HCT116 (cell line): ENCODE results near the gene GRM1. TPM values are rescaled to one million over a fixed set of nuclear protein-coding genes. Genes with fewer than 3 reads are reported as not detected.

ENCODE experiments used
- ATAC-seq: fragments of 200-7000 bp; cut with Tn5 transposase; 2 replicates; pipeline ENCODE4 v1.9.1; 2020; ENCODE audit warnings: mild to moderate bottlenecking, moderate library complexity
- BruUV-seq: library from RNA; stranded (reverse); fragments of 400-500 nt; replicated peaks from 2 replicates; lab custom pipeline; 2021; lab: Mats Ljungman, UMichigan
- CTCF ChIA-PET: fragments of 300-600 bp; sonication (Branson Sonifier 250); formaldehyde crosslinking; loops from one replicate; lab custom pipeline; 2021; ENCODE audit warnings: antibody characterized with exemption; lab: Charles Lee
- POLR2A ChIA-PET: fragments of 300-600, 350-600 bp; sonication (Branson Sonifier 250); formaldehyde crosslinking; loops from one replicate; lab custom pipeline; 2021; ENCODE audit warnings: antibody characterized with exemption; lab: Charles Lee
- RAD21 ChIA-PET, 2 experiments: fragments of 300-600 bp; sonication (Branson Sonifier 250); formaldehyde crosslinking; loops; one replicate each; lab custom pipeline; 2023; ENCODE audit warnings: low total read pairs in 2 of 2; ENCODE audit not compliant: uncharacterized antibody in 2 of 2, unreplicated experiment in 2 of 2, low non-redundant PET in 1 of 2; lab: Charles Lee
- DNase-seq: peaks from one replicate; pipeline ENCODE4 v3.0.0-alpha.2; 2010; ENCODE audit warnings: low read depth, low spot score
- H2AFZ ChIP-seq: fragments of 200-600 bp; shearing (Covaris generic), sonication (generic); 2 replicates; pipeline ENCODE4 v1.6.1; 2017; ENCODE audit warnings: low read depth, mixed run types, mixed read lengths, antibody characterized with exemption, low read length; ENCODE audit not compliant: poor library complexity, severe bottlenecking
- H3K27ac ChIP-seq: 2 replicates; pipeline ENCODE4 v1.5.1; 2012; ENCODE audit warnings: low read depth, low read length
- H3K27me3 ChIP-seq: fragments of 200-600 bp; sonication (generic); 2 replicates; pipeline ENCODE4 v1.6.1; 2016; ENCODE audit warnings: mixed run types, low read length, mixed read lengths; ENCODE audit not compliant: insufficient read depth
- H3K36me3 ChIP-seq, 2 experiments: fragments of 200-500 bp in 1 of 2; fragments of 200-600 bp in 1 of 2; sonication (Bioruptor generic) in 1 of 2; sonication (generic) in 1 of 2; 2 replicates each; pipeline versions ENCODE4 v1.5.1 to v1.6.1; 2014 to 2016; ENCODE audit warnings: low read length in 2 of 2, inconsistent platforms in 1 of 2, mixed read lengths in 1 of 2, mixed run types in 1 of 2; ENCODE audit not compliant: insufficient read depth in 2 of 2, control insufficient read depth in 1 of 2
- H3K4me1 ChIP-seq, 2 experiments: fragments of 200-600 bp in 1 of 2; sonication (generic) in 1 of 2; 2 replicates each; pipeline versions ENCODE4 v1.5.1 to v1.6.1; 2012 to 2017; ENCODE audit warnings: low read length in 2 of 2, inconsistent platforms in 1 of 2, mild to moderate bottlenecking in 1 of 2, mixed read lengths in 1 of 2, mixed run types in 1 of 2, moderate library complexity in 1 of 2; ENCODE audit not compliant: insufficient read depth in 2 of 2, control insufficient read depth in 1 of 2
- H3K4me2 ChIP-seq: fragments of 200-600 bp; sonication (generic); 2 replicates; pipeline ENCODE4 v1.6.1; 2017; ENCODE audit warnings: mixed run types, low read length, mixed read lengths
- H3K4me3 ChIP-seq, 2 experiments: fragments of 200-600 bp in 1 of 2; sonication (generic) in 1 of 2; replicated peaks in 1 of 2; 2 replicates each; pipeline ENCODE4 v1.5.1; 2011 to 2016; ENCODE audit warnings: low read length in 2 of 2, control low read depth in 1 of 2, low read depth in 1 of 2, mild to moderate bottlenecking in 1 of 2, mixed read lengths in 1 of 2, mixed run types in 1 of 2
- H3K79me2 ChIP-seq: fragments of 200-600 bp; sonication (generic); 2 replicates; pipeline ENCODE4 v1.6.1; 2017; ENCODE audit warnings: mild to moderate bottlenecking, mixed run types, low read length, moderate library complexity, mixed read lengths; ENCODE audit not compliant: insufficient read depth
- H3K9ac ChIP-seq: fragments of 200-600 bp; sonication (generic); 2 replicates; pipeline ENCODE4 v1.6.1; 2016; ENCODE audit warnings: low read length, mixed read lengths
- H3K9me2 ChIP-seq: fragments of 200-600 bp; sonication (generic), shearing (Covaris generic); 2 replicates; pipeline ENCODE4 v1.6.1; 2017; ENCODE audit warnings: mixed run types, mild to moderate bottlenecking, moderate library complexity; ENCODE audit not compliant: insufficient read depth
- H3K9me3 ChIP-seq, 2 experiments: fragments of 200-500 bp in 1 of 2; fragments of 200-600 bp in 1 of 2; sonication (Bioruptor generic) in 1 of 2; sonication (generic) in 1 of 2; 2 replicates each; pipeline ENCODE4 v1.6.1; 2014 to 2017; ENCODE audit warnings: low read length in 2 of 2, mixed read lengths in 2 of 2, inconsistent platforms in 1 of 2, low read depth in 1 of 2, mild to moderate bottlenecking in 1 of 2, mixed run types in 1 of 2, moderate library complexity in 1 of 2; ENCODE audit not compliant: control insufficient read depth in 1 of 2, insufficient read depth in 1 of 2
- H4K20me1 ChIP-seq: fragments of 200-600 bp; sonication (generic), shearing (Covaris generic); 2 replicates; pipeline ENCODE4 v1.6.1; 2017; ENCODE audit warnings: mixed run types, mild to moderate bottlenecking, moderate library complexity; ENCODE audit not compliant: insufficient read depth
- ATF3 ChIP-seq: IDR thresholded peaks from 2 replicates; pipeline ENCODE4 v1.6.1; 2012
- CEBPB ChIP-seq: IDR thresholded peaks from 2 replicates; pipeline ENCODE4 v1.6.1; 2012; ENCODE audit warnings: low read depth
- CTCF ChIP-seq, 3 experiments: fragments of 200-600 bp in 1 of 3; sonication (generic) in 1 of 3; IDR thresholded peaks in 2 of 3; conservative IDR thresholded peaks in 1 of 3; 2 replicates each; pipeline ENCODE4 v1.5.1; 2012 to 2017; ENCODE audit warnings: low read depth in 2 of 3, low read length in 2 of 3, antibody characterized with exemption in 1 of 3, borderline replicate concordance in 1 of 3, control low read depth in 1 of 3, mild to moderate bottlenecking in 1 of 3, mixed read lengths in 1 of 3, mixed run types in 1 of 3, moderate library complexity in 1 of 3; ENCODE audit not compliant: insufficient read depth in 1 of 3
- EGR1 ChIP-seq: IDR thresholded peaks from 2 replicates; pipeline ENCODE4 v1.6.1; 2012; ENCODE audit warnings: low read depth
- ELF1 ChIP-seq: IDR thresholded peaks from 2 replicates; pipeline ENCODE4 v1.6.1; 2012; ENCODE audit warnings: low read depth, borderline replicate concordance
- EZH2phosphoT487 ChIP-seq: fragments of 200-600 bp; IDR thresholded peaks from 2 replicates; pipeline ENCODE4 v1.6.1; 2018; ENCODE audit warnings: antibody characterized with exemption, borderline replicate concordance
- FOSL1 ChIP-seq: IDR thresholded peaks from 2 replicates; pipeline ENCODE4 v1.6.1; 2012; ENCODE audit warnings: low read depth
- JUND ChIP-seq: IDR thresholded peaks from 2 replicates; pipeline ENCODE4 v1.6.1; 2012
- MAX ChIP-seq: IDR thresholded peaks from 2 replicates; pipeline ENCODE4 v1.6.1; 2012
- POLR2AphosphoS5 ChIP-seq: IDR thresholded peaks from 2 replicates; pipeline ENCODE4 v1.6.1; 2011; ENCODE audit warnings: mild to moderate bottlenecking, low read depth, low read length, moderate library complexity
- RAD21 ChIP-seq: IDR thresholded peaks from 2 replicates; pipeline ENCODE4 v1.6.1; 2012; ENCODE audit warnings: low read depth, mild to moderate bottlenecking
- REST ChIP-seq: IDR thresholded peaks from 2 replicates; pipeline ENCODE4 v1.6.1; 2012; ENCODE audit warnings: low read depth
- SP1 ChIP-seq: IDR thresholded peaks from 2 replicates; pipeline ENCODE4 v1.6.1; 2012; ENCODE audit warnings: low read depth
- SRF ChIP-seq: IDR thresholded peaks from 2 replicates; pipeline ENCODE4 v1.6.1; 2012; ENCODE audit warnings: low read depth
- TCF7L2 ChIP-seq: IDR thresholded peaks from 2 replicates; pipeline ENCODE4 v1.7.0; 2011; ENCODE audit warnings: borderline replicate concordance, inconsistent platforms; ENCODE audit not compliant: insufficient read depth, insufficient read length; ENCODE audit errors: extremely low read depth
- YY1 ChIP-seq: IDR thresholded peaks from 2 replicates; pipeline ENCODE4 v1.6.1; 2011; ENCODE audit warnings: low read length, low read depth, moderate library complexity, mild to moderate bottlenecking; ENCODE audit not compliant: insufficient replicate concordance; ENCODE audit errors: extremely low read depth
- ZFX ChIP-seq: fragments of 450-650 bp; IDR thresholded peaks from 2 replicates; pipeline ENCODE4 v1.6.1; 2017
- intact Hi-C: fragments of 100-400 bp; cut with micrococcal nuclease; formaldehyde crosslinking; loops from 2 replicates; pipeline ENCODE4 v1.10.0; 2022
- total RNA-seq: library from RNA; stranded (reverse); gene quantifications from one replicate; pipeline ENCODE4 v1.2.1, GENCODE V29; 2021; ENCODE audit not compliant: unreplicated experiment

GRM1 gene
- total RNA-seq, 1 experiment from 2014 or later, result not detected

- H3K9me2 ChIP-seq, result no peaks in the 10 kb centered on the region
- no peaks in the 10 kb centered on the region for H3K9me3 ChIP-seq
- no peak overlapping the region for H3K4me2 ChIP-seq
- H3K27me3 ChIP-seq, result peaks cover 8% of the 10 kb centered on the region; the same call in 1 of the 2 replicates
- POLR2A ChIA-PET, result no interaction called here
- no peaks in the 10 kb centered on the region for H4K20me1 ChIP-seq
- H3K9ac ChIP-seq, result no peak overlapping the region
- ATAC-seq, result no peak
- intact Hi-C loops, result no loop called here
- no peak overlapping the region for H3K4me3 ChIP-seq
- H3K27ac ChIP-seq, result no peak overlapping the region
- RAD21 ChIA-PET, result no interaction called here
- CTCF ChIA-PET, result no interaction called here
- H3K4me1 ChIP-seq, result no peaks in the 10 kb centered on the region
- no peaks in the 10 kb centered on the region for H3K79me2 ChIP-seq
- TF ChIP-seq FOSL1 (no peak), CEBPB (no peak), EZH2phosphoT487 (no peak), MAX (no peak), REST (no peak), ELF1 (no peak), CTCF (IDR thresholded peaks at IDR 0.05 in 2 of 3, conservative IDR thresholded peaks at IDR 0.05 in 1 of 3; ENCODE audit: borderline replicate concordance in 1 of 3, insufficient read depth in 1 of 3, low read depth in 2 of 3, low read length in 2 of 3) (no peak), RAD21 (no peak), ATF3 (no peak), EGR1 (no peak), ZFX (no peak), SRF (no peak), SP1 (no peak), JUND (no peak), POLR2AphosphoS5 (no peak), TCF7L2 (no peak), YY1 (no peak)
- no TSS peak for BruUV-seq
- no peaks in the 10 kb centered on the region for H3K36me3 ChIP-seq
- no peak for DNase-seq
- H2AFZ ChIP-seq, result no peak overlapping the region
Measured at GRCh38 chr6:146433881-146434731, 405.2 kb downstream of the GRM1 start.
